ENCODE measurements around the gene KIAA0753. TPM values are rescaled to one million over a fixed set of nuclear protein-coding genes. Genes with fewer than 3 reads are reported as not detected.

KIAA0753 gene
- total RNA-seq, 1 donor from 2014 or later: 24.0 TPM

DNA sequence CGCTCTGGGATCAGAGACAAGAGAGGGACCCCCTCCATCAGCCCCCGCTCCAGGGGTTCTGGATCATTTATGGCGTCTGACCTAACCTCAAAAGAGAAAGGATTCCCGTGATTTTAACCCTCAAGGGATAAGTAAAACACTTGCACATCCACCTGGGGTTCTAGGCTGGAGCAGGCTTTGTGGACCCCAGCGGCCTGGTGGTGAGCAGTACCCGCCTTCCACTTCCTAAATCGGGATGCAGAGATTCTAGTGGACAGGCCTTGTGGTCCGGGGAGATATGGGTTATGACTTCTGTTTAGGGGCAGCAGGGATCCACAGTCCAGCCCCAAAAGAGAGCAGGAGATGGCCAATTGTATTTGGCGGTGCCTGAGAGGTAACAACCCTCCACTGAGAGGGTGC lies 83.5 kb downstream of the KIAA0753 start:
- DNase-seq (ENCODE audit: extremely low spot score, unreplicated experiment): no peak
- H3K9me3 Mint-ChIP-seq (ENCODE audit: unreplicated experiment): no peaks in the 10 kb centered on the region
- peaks cover 26% of the 10 kb centered on the region for H3K27me3 Mint-ChIP-seq (ENCODE audit: unreplicated experiment)
- peaks cover 15% of the 10 kb centered on the region for H3K4me1 Mint-ChIP-seq (ENCODE audit: unreplicated experiment)
- H3K27ac Mint-ChIP-seq (ENCODE audit: unreplicated experiment): no peak overlapping the region
- TF ChIP-seq, protein P1, sequence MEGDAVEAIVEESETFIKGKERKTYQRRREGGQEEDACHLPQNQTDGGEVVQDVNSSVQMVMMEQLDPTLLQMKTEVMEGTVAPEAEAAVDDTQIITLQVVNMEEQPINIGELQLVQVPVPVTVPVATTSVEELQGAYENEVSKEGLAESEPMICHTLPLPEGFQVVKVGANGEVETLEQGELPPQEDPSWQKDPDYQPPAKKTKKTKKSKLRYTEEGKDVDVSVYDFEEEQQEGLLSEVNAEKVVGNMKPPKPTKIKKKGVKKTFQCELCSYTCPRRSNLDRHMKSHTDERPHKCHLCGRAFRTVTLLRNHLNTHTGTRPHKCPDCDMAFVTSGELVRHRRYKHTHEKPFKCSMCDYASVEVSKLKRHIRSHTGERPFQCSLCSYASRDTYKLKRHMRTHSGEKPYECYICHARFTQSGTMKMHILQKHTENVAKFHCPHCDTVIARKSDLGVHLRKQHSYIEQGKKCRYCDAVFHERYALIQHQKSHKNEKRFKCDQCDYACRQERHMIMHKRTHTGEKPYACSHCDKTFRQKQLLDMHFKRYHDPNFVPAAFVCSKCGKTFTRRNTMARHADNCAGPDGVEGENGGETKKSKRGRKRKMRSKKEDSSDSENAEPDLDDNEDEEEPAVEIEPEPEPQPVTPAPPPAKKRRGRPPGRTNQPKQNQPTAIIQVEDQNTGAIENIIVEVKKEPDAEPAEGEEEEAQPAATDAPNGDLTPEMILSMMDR (IDR thresholded peaks at IDR 0.05): no peak
- peak overlapping the region; percentile 63 for H3K4me3 Mint-ChIP-seq (ENCODE audit: unreplicated experiment)
- no peaks in the 10 kb centered on the region for H3K36me3 Mint-ChIP-seq (ENCODE audit: unreplicated experiment)

DNA sequence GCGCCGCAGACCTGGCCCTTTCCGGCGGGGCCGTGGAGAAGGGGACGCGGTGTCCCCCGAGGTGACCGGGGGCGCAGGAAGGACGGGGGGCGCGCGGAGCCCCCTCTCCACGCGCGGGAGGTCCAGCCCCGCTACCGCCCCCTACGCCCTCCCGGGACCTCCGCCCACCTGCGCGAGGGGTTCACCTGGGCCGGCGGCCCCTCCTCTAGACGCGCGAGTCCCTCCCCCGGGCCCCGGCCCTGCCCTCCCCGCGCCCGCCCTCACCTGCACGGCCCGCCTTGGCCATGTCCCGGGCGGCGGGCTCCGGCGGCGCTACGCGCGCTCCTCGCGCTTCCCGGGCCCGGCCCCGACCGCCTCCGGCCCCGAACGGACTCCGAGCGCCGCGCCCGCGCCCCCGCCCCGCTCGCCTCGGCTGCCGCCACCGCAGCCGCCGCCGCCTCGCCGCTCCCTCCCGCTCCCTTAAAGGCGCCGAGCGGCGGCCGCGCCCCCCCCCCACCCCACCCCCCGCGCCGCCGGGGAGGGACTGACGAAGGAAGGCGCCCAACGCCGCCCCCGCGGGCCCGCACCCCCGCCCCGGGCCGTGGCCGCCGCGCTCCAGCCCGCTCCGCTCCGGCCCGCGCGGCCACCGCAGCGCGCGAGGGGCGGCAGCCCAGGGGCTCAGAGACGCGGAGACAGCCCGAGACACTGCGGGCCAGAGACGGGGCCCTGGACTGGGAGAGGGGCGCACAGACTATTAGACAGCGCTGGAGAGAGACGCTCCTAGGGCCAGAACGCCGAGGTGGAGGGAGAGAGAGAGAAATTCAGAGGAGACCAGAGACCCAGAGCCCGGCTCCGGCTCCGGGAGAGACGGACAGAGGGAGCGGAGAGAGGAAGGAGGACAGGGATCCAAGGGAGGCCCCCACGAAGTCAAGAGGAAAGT lies 84.1 kb downstream of the KIAA0753 start, which contains the start of gene PITPNM3:
Gene PITPNM3 (minus strand): TSS at position 435 of the 919 bp plus-strand sequence. CDS start 149 bp downstream, at position 286.
- Mint-ChIP-seq H3K9me3 (ENCODE audit: unreplicated experiment) (no peaks in the 10 kb centered on the region), H3K27ac (ENCODE audit: unreplicated experiment) (no peak within 1 kb of the TSS), H3K4me1 (ENCODE audit: unreplicated experiment) (peaks cover 15% of the 10 kb centered on the region), H3K4me3 (ENCODE audit: unreplicated experiment) (peak within 1 kb of the TSS; percentile 77), H3K36me3 (ENCODE audit: unreplicated experiment) (no peaks in the 10 kb centered on the region), H3K27me3 (ENCODE audit: unreplicated experiment) (peaks cover 26% of the 10 kb centered on the region)
- DNase-seq (ENCODE audit: extremely low spot score, unreplicated experiment): no peak
- TF ChIP-seq, protein P1 (IDR thresholded peaks at IDR 0.05): no peak

DNA sequence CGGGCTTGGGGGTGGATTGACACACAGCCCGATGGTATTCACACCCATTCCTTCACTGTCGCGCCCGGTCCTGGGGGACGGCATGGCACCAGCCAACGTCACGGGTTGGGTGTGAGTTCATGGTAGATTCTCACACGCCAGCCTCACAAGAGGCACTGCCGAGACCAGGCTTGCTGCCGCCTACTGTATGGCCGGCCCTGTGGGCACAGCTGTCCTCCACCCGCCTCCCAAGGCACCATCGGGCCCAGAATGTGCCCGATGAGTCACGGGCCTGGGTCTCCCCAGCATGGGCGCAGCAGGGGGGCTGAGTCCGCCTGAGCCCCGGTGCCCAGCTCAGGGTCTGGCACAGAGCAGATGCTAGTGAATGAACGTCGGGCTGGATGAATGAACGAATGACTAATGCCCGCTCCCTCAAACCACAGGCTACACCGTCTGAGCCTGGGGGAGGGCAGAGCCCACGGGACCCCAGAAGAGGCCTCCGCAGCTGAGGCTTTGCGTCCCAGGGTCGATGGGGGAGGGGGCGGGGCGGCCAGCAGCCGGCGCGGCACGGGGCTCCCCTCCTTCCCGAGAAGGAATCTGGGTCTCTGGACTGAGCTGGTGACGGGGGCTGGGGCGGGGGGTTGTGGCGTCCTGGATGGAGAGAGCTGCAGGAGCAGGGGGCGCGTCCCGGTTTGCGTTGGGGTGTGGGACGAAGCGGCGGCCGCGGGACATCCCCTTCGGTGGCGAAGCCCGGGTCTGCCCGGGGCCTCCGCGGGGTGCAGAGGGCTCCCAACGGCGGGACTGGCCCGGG lies 85.0 kb downstream of the KIAA0753 start:
- peak overlapping the region; percentile 77 for H3K4me3 Mint-ChIP-seq (ENCODE audit: unreplicated experiment)
- H3K36me3 Mint-ChIP-seq (ENCODE audit: unreplicated experiment): no peaks in the 10 kb centered on the region
- TF ChIP-seq, protein P1 (IDR thresholded peaks at IDR 0.05): no peak
- no peaks in the 10 kb centered on the region for H3K9me3 Mint-ChIP-seq (ENCODE audit: unreplicated experiment)
- H3K4me1 Mint-ChIP-seq (ENCODE audit: unreplicated experiment): peaks cover 15% of the 10 kb centered on the region
- no peak for DNase-seq (ENCODE audit: extremely low spot score, unreplicated experiment)
- peaks cover 26% of the 10 kb centered on the region for H3K27me3 Mint-ChIP-seq (ENCODE audit: unreplicated experiment)
- no peak overlapping the region for H3K27ac Mint-ChIP-seq (ENCODE audit: unreplicated experiment)

- H3K27me3 Mint-ChIP-seq (ENCODE audit: unreplicated experiment): peaks cover 26% of the 10 kb centered on the region
- peaks cover 15% of the 10 kb centered on the region for H3K4me1 Mint-ChIP-seq (ENCODE audit: unreplicated experiment)
- no peak for DNase-seq (ENCODE audit: extremely low spot score, unreplicated experiment)
- no peaks in the 10 kb centered on the region for H3K36me3 Mint-ChIP-seq (ENCODE audit: unreplicated experiment)
- TF ChIP-seq, protein P1 (IDR thresholded peaks at IDR 0.05): no peak
- no peak overlapping the region for H3K27ac Mint-ChIP-seq (ENCODE audit: unreplicated experiment)
- no peaks in the 10 kb centered on the region for H3K9me3 Mint-ChIP-seq (ENCODE audit: unreplicated experiment)
- peak overlapping the region; percentile 77 for H3K4me3 Mint-ChIP-seq (ENCODE audit: unreplicated experiment)
Observed at GRCh38 chr17:6554871-6555330, 85.6 kb downstream of the KIAA0753 start.
